Muscle layer of colon (tissue), 2 donors: ENCODE data around the gene TBC1D22A.

ENCODE experiments used
- H3K27ac ChIP-seq: one replicate; pipeline ENCODE4 v1.7.0; 2013; ENCODE audit warnings: low read depth, mild to moderate bottlenecking, low read length, moderate library complexity
- H3K27me3 ChIP-seq, 2 donors: one replicate each; pipeline ENCODE4 v1.7.0; 2013; ENCODE audit warnings: low read length in 2 of 2, mild to moderate bottlenecking in 2 of 2; ENCODE audit not compliant: insufficient read depth in 2 of 2, control insufficient read depth in 1 of 2
- H3K36me3 ChIP-seq: one replicate; pipeline ENCODE4 v1.7.0; 2013; ENCODE audit warnings: mild to moderate bottlenecking, low read length; ENCODE audit not compliant: insufficient read depth
- H3K4me1 ChIP-seq: one replicate; pipeline ENCODE4 v1.7.0; 2013; ENCODE audit warnings: mild to moderate bottlenecking, low read length; ENCODE audit not compliant: insufficient read depth
- H3K4me3 ChIP-seq, 2 donors: one replicate each; pipeline ENCODE4 v1.7.0; 2013; ENCODE audit warnings: low read length in 2 of 2, low read depth in 1 of 2, mild to moderate bottlenecking in 1 of 2, moderate library complexity in 1 of 2
- H3K9ac ChIP-seq: one replicate; pipeline ENCODE4 v1.7.0; 2013; ENCODE audit warnings: low read length
- H3K9me3 ChIP-seq: one replicate; pipeline ENCODE4 v1.7.0; 2013; ENCODE audit warnings: mild to moderate bottlenecking, low read length
- donor health status: abdominal sarcoma.
- donor health status: Adenocarcinoma of cecum.

TBC1D22A gene

DNA sequence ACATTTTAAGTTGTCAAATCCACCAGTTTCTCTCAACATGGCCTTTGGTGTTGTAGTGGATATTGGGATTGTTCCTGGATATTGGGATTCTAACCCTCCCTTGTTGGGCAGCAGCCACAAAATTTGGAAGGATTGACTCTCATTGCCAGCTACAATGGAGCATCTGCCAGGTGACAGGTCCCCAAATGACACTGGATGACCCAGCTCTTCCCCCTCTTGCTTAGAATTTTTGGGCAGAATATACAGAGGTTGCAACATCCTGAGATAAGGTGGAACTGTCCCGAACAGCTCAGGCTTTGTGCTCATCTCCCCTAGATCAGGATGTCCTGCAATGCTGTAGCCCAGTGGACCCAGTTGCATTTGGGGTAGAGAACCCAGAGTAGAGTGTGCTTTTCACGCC is 5.3 kb upstream of the TBC1D22A start:
- no peaks in the 10 kb centered on the region for H3K27me3 ChIP-seq
- no peak overlapping the region for H3K9ac ChIP-seq
- H3K4me1 ChIP-seq = peaks cover 28% of the 10 kb centered on the region
- H3K27ac ChIP-seq = no peak overlapping the region
- H3K4me3 ChIP-seq = no peak overlapping the region
- H3K36me3 ChIP-seq = no peaks in the 10 kb centered on the region
- no peaks in the 10 kb centered on the region for H3K9me3 ChIP-seq

DNA sequence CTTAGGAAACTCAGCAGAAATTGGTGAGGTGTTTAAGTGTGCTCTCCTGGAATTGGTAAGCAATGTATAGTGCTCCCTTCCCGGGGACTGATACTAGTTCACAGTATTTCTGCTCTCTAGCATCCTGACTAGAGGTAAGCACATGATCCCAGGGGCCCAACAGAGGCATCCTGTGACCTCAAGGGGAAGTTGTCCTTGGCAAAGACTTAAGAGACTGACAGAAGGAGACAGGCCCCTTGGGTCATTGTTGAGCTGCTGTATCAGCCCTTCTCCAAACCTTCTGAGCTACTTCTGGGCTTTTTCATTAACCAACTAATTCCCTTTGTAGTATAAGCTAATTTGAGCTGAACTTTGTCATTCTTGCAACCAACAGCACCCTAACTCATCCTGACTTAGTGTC is 4.3 kb upstream of the TBC1D22A start:
- Histone ChIP-seq H3K4me1 (peaks cover 27% of the 10 kb centered on the region), H3K4me3 (no peak overlapping the region), H3K36me3 (no peaks in the 10 kb centered on the region), H3K9me3 (no peaks in the 10 kb centered on the region), H3K9ac (no peak overlapping the region), H3K27me3 (no peaks in the 10 kb centered on the region), H3K27ac (no peak overlapping the region)

DNA sequence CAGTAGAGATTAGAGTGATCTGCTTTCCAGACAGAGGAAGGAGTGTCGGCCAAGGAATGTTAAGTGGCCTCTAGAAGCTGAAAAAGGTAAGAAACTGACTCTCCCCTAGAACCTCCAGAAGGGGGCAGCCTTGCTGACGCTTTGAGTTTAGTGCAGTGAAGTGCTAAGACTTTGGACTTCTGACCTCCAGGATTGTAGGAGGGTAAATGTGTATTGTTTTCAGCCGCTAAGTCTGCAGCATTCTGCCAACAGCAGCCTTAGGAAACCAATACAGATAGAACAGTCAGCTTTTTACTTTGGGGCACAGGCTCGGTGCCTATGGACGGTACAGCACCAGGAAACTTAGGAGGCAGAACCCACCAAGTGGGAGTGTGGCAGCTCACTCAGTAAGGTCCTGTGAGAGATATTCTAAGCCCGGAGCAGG is 3.6 kb upstream of the TBC1D22A start:
- peaks cover 27% of the 10 kb centered on the region for H3K4me1 ChIP-seq

DNA sequence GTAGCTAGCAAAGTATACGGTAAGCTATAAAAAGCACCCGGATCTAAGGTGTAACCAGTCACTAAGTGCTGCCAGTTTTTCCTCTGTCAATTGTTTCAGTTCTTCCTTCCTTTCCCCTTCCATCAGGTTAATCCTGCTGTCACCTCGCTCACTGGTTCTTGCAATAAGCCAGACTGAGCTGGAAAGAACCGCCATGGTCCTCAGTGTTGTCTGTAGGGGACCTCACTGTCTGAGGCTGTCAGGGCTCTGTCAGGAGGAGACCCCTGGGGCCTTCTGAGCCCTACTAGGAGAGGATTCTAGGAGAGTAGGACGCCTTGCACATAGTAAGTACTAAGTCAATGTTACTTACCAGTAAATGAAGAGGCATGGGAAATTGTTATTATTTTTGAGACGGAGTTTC is 1.4 kb upstream of the TBC1D22A start:
- peaks cover 28% of the 10 kb centered on the region for H3K4me1 ChIP-seq
- no peaks in the 10 kb centered on the region for H3K9me3 ChIP-seq
- no peak overlapping the region for H3K4me3 ChIP-seq
- H3K27me3 ChIP-seq = no peaks in the 10 kb centered on the region
- H3K27ac ChIP-seq = no peak overlapping the region
- no peaks in the 10 kb centered on the region for H3K36me3 ChIP-seq
- no peak overlapping the region for H3K9ac ChIP-seq

More for the DNA sequence above, 3.6 kb upstream of the TBC1D22A start:
- Histone ChIP-seq H3K9ac (no peak overlapping the region), H3K27me3 (no peaks in the 10 kb centered on the region), H3K27ac (no peak overlapping the region), H3K36me3 (no peaks in the 10 kb centered on the region), H3K9me3 (no peaks in the 10 kb centered on the region), H3K4me3 (no peak overlapping the region)

DNA sequence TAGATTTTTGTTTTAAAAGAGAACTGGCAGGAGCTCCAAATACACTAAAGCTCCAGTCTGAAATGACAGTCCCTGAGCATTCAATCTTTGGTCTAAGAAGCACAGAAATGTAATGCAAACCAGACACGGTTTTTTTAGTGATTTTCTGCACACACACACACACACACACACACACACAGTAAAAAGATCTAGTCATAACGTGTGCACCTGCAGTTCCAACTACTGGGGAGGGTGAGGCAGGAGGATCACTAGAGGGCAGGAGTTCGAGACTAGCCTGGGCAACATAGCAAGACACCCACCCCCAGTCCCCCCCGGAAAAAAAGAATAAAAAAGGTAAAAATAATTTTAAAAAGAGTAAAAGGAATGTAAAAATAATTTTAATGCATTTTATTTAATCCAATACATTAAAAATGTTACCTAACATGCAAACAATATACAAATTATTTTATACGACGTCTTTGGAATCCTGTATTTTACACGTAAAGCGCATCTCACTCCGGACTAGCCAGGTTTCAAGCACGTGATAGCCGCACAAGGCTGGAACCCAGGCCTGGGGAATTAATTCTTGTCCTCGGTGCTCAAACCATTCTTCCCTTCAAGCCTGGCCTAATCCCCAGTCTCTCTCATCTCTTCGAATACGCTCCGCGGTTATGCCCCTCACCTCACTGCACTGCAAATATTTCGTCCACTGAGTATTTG is 762 bp upstream of the TBC1D22A start:
- Histone ChIP-seq H3K9me3 (no peaks in the 10 kb centered on the region), H3K9ac (peak overlapping the region; percentile 98), H3K4me3 (peak overlapping the region; percentile 91 to 97), H3K36me3 (no peaks in the 10 kb centered on the region), H3K27me3 (no peaks in the 10 kb centered on the region), H3K27ac (peak overlapping the region; percentile 92), H3K4me1 (peaks cover 28% of the 10 kb centered on the region)

DNA sequence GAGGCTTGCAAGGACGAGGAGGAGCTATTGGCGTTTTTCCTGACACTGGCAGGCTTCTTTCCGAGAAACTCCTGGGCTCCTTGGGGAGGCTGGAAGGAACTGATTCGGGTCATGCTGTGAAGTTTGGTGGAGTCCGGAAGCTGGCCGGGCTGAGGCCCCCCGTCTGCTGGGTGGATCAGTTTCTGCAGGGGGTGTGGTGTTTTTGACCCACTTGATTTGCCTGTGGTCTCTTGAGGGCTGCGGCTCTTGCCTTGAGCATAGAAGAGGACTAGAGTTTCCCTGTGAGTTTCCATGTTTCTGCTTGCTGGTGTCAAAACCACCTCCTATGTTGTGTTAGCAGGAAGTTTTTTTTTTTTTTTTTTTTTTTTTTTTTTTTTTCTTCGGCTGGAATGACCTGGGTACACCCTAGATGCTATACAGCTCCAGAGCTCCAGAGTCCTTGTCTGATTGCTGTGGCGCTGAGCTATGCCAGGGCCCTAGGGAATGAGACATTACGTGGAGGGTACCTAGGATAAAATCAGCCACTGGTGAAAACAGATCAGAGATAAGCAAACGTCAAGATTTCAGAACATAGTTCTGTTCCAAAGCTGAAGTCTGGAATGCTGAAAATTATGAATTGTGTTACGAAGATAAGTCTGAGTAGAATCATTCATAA is 728 bp downstream of the TBC1D22A start:
- H3K36me3 ChIP-seq = no peaks in the 10 kb centered on the region
- H3K4me3 ChIP-seq = peak overlapping the region; percentile 91 to 97
- no peaks in the 10 kb centered on the region for H3K27me3 ChIP-seq
- H3K9ac ChIP-seq = peak overlapping the region; percentile 98
- H3K27ac ChIP-seq = peak overlapping the region; percentile 92
- no peaks in the 10 kb centered on the region for H3K9me3 ChIP-seq
- H3K4me1 ChIP-seq = peaks cover 35% of the 10 kb centered on the region

DNA sequence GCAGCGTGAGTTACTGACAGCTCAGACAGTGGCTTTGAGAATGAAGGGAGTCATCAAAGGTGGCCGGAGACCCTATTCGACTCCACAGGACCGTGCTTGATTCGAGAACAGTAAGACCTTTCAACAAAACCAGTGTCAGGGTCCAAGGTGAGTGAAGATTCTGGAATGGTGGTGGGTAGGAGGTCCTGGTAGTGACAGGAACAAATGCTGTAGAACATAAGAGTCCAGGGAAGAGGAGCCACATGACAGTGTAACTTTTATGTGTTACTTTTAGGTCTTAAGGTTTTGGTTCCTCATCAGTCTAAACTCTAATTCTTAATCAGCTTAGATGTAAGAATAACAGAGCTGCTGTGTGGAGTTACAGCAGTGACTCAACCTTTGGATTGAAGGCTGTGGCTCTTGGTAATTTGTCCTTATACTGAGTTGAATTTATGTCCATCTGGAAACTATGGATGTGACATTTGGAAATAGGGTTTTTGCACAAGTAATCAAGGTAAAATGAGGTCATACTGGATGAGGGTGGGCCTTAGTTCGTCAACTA is 1.8 kb downstream of the TBC1D22A start:
- H3K36me3 ChIP-seq = no peaks in the 10 kb centered on the region
- no peak overlapping the region for H3K9ac ChIP-seq
- H3K4me1 ChIP-seq = peaks cover 30% of the 10 kb centered on the region
- H3K27me3 ChIP-seq = no peaks in the 10 kb centered on the region
- no peak overlapping the region for H3K4me3 ChIP-seq
- H3K9me3 ChIP-seq = no peaks in the 10 kb centered on the region
- no peak overlapping the region for H3K27ac ChIP-seq

DNA sequence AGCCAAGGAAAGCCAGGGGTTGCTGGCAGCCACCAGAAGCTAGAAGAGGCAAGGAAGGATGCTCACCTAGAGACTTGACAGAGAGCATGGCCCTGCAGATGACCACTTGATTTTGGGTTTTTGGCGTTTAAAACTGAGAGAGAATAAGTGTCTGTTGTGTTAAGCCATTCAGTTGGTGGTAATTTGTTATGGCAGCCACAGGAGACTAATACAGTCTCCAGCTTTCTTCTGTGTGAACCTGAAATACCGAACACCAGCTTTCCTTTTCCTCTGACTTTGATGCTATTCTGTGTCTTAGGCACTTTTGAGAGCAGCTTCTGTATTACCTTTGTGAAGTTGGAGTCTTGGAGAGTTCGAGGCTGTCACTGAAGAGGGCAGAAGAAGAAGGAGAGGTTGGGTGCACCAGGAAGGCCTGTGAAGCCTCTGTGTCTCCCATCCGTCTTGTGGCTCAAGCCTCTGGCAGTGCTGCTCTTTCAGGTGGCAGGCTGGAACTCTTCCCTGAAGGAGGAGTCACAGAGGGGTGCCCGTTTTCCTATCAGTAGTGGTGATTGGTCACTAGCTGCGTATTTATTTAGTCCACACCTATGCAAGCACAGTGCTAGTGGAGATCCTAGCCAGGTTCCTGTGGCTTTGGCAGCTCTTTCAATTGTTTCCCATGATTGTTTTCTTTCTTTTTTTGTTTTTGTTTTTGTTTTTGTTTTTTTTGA is 2.5 kb downstream of the TBC1D22A start:
- Histone ChIP-seq H3K4me3 (no peak overlapping the region), H3K4me1 (peaks cover 37% of the 10 kb centered on the region), H3K36me3 (no peaks in the 10 kb centered on the region), H3K27ac (no peak overlapping the region), H3K9ac (no peak overlapping the region), H3K9me3 (no peaks in the 10 kb centered on the region), H3K27me3 (no peaks in the 10 kb centered on the region)

DNA sequence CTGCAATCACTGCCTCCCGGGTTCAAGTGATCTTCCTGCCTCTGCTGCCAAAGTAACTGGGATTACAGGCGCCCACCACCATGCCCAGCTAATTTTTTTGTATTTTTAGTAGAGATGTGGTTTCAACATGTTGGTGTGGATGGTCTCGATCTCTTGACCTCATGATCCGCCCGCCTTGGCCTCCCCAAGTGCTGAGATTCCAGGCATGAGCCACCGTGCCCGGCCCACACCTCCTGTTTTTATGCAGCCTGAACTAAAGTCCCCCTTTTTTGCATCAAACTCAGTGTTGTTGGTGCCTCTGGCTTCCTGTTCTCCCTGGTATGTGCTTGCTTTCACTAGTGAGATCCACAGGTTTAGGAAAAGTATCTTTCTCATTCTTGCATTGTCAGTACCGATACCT is 4.2 kb downstream of the TBC1D22A start:
- Histone ChIP-seq H3K4me1 (peaks cover 37% of the 10 kb centered on the region), H3K27me3 (no peaks in the 10 kb centered on the region), H3K27ac (no peak overlapping the region), H3K9me3 (no peaks in the 10 kb centered on the region), H3K36me3 (peaks cover 4% of the 10 kb centered on the region), H3K9ac (no peak overlapping the region), H3K4me3 (no peak overlapping the region)

DNA sequence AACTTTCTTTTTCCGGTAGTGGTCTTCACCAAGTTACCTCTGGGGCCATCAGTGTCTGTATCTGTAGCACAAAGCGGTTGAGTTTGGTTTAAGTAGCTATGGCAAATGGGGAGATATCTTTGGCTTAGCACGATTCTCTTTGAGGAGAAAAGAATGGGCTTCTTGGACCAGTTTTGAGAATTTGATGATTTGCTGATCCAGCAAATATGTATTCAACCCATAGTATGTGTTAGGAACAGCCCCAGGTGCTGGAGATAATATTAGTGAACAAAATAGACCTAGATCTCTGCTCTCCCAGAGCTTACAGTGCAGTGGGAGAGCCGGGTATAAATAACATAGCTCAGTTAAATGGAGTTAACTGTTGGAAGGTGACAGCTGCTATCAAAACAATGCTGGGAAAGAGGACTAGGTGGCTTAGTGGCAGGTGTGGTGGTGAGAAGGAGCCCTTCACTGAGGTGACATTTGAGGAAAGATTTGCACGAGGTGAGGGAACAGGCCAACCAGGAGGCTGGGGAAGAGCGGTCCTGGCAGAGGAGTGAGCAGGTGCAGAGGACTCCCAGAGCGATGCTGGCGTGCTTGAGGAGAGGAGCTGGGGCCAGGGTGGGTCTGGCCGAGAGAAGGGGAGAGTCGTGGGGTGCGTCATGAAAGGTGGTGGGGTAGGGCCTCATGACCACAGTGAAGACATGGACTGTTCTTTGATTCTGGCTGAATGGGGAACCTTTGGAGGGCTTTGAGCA is 5.0 kb downstream of the TBC1D22A start:
- H3K36me3 ChIP-seq = peaks cover 4% of the 10 kb centered on the region
- no peaks in the 10 kb centered on the region for H3K27me3 ChIP-seq
- no peak overlapping the region for H3K27ac ChIP-seq
- H3K9me3 ChIP-seq = no peaks in the 10 kb centered on the region
- peaks cover 37% of the 10 kb centered on the region for H3K4me1 ChIP-seq
- no peak overlapping the region for H3K9ac ChIP-seq
- H3K4me3 ChIP-seq = no peak overlapping the region

DNA sequence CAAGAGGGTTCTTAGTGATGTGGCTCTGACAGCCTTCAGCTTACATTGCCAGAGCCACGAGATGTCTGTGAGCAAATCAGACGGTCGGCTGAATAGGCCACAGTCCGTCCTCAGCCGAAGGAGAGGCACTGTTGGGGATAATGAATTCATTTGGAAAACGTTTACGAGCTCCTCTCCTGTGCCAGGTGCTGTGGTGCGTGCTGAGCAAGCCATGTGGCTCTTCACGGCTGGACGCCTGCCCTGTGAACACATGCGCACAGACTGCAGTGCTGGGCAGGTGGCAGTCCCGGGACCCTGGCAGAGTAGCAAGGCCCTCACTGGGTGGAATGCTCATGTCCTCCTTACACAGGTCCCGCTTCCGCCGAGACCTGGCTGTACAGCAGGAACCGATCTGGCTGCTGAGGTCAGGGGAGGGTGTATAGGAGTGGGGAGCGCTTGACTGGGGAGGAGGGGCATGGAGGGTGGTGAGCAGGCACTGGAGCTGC is 6.8 kb downstream of the TBC1D22A start:
- H3K27me3 ChIP-seq = no peaks in the 10 kb centered on the region
- no peak overlapping the region for H3K4me3 ChIP-seq
- H3K36me3 ChIP-seq = peaks cover 4% of the 10 kb centered on the region
- H3K9ac ChIP-seq = no peak overlapping the region
- no peak overlapping the region for H3K27ac ChIP-seq
- H3K9me3 ChIP-seq = no peaks in the 10 kb centered on the region
- peaks cover 26% of the 10 kb centered on the region for H3K4me1 ChIP-seq
